ENCODE measurements around the gene GPR3. TPM values are rescaled to one million over a fixed set of nuclear protein-coding genes. Genes with fewer than 3 reads are reported as not detected.

Gene GPR3
- total RNA-seq, 4 donors from 2014 or later: 0.51 to 0.66 TPM; not detected in 2

GRCh38 chr1:27355683-27356082 lies 36.7 kb upstream of the GPR3 start:
- no peak for TF ChIP-seq CTCF (IDR thresholded peaks at IDR 0.05; ENCODE audit: low read depth)

- TF ChIP-seq CTCF (IDR thresholded peaks at IDR 0.05; ENCODE audit: low read depth): no peak
These were observed 36.2 kb upstream of the GPR3 start for GRCh38 chr1:27356277-27356618.

- no peak for TF ChIP-seq CTCF (IDR thresholded peaks at IDR 0.05; ENCODE audit: low read depth)
These were observed 35.7 kb upstream of the GPR3 start for GRCh38 chr1:27356619-27357280.

GRCh38 chr1:27357281-27358037 lies 35.0 kb upstream of the GPR3 start:
- no peak for TF ChIP-seq CTCF (IDR thresholded peaks at IDR 0.05; ENCODE audit: low read depth)

GRCh38 chr1:27358038-27358927 lies 34.1 kb upstream of the GPR3 start:
- TF ChIP-seq CTCF (IDR thresholded peaks at IDR 0.05; ENCODE audit: low read depth): no peak

GRCh38 chr1:27358928-27359313 lies 33.5 kb upstream of the GPR3 start:
- no peak for TF ChIP-seq CTCF (IDR thresholded peaks at IDR 0.05; ENCODE audit: low read depth)

GRCh38 chr1:27359822-27360158 lies 32.6 kb upstream of the GPR3 start:
- TF ChIP-seq CTCF (IDR thresholded peaks at IDR 0.05; ENCODE audit: low read depth): no peak
